Measurements from ENCODE around the gene NTRK3.

Gene NTRK3

DNA sequence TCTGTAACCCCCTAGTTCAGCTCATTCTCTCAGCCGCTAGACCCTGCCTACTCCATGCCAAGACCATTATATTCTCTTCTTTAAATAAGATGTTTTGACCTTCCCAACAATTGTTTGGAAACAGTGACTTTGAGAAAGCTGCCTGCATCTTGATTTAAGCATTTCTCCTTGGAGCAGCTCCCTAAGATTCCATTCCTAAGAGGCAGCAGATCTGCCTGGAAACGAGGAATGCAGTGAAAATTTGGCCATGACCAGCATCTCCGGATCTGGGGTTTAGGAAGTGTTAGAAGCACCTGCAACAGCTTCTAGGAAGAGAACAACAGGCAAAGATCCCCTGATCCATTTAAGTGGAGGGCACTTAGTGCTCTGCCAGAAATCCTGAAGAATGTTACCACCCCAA, 235.7 kb downstream of the NTRK3 start:
- DNase-seq, result no peak

GRCh38 chr15:88019656-88020055, 236.9 kb downstream of the NTRK3 start:
- no peak for DNase-seq

GRCh38 chr15:88018869-88019641, 237.5 kb downstream of the NTRK3 start:
- peak; percentile 67 for DNase-seq

- DNase-seq, result peak; percentile 60
Measured at GRCh38 chr15:88017753-88018152, 238.8 kb downstream of the NTRK3 start.

GRCh38 chr15:88016406-88016805, 240.1 kb downstream of the NTRK3 start:
- DNase-seq, result no peak

- no peak for DNase-seq
Measured at GRCh38 chr15:88015228-88015860, 241.2 kb downstream of the NTRK3 start.

DNA sequence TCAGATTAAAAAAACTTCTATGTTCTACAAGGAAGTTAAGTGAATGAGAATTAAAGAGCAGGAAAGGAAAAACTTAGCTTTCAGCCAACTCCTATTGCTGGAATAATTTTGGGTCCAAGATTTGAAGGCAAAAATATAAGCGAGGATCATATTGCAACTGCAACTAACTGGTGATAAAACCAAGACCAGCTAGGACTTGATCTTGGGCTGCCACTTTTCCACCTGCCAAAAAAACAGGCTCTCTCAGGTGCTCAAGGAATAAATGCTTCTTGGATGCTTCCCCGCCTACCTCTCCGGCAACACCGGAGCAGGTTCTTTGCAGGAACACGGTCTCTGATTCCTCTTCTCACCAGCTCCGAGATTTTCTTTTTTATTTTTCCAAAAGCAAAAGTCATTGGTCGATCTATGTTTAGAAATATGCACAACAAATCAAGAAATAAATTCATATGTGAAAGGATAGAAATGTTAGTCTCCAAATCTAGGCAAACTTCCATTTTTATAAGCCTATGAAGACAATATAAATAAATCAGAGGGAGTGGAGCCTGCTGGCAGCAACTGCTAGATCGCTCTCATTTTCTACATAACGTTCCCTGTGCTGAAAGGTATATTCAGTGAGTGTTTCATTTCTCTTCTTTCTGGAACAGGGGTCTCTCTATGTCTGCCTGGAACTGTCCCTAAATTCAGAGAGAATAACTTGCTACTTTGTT, 241.9 kb downstream of the NTRK3 start:
- no peak for DNase-seq

- no peak for DNase-seq
Measured at GRCh38 chr15:88013111-88013510, 243.4 kb downstream of the NTRK3 start.

- no peak for DNase-seq
Measured at GRCh38 chr15:88012688-88013087, 243.9 kb downstream of the NTRK3 start.

GRCh38 chr15:88012233-88012632, 244.3 kb downstream of the NTRK3 start:
- DNase-seq, result no peak

DNA sequence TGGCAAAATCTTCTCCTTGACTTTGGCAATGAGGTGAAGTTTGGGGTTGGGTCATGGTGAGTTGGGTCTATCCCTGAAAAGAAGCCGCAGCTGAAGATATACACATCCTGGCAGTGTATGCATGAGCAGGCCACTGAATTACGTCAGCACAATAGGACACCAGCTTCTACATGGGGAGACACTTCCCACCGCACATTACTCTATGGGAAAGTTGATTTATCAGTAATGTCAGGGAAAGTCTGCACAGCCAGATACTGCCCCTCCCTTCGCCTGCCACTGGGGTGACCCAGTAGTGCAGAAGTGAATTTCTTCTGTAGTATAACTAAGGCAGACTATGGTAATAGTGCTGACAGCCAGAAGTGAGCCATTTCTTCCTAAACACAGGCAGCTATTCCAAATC, 245.0 kb downstream of the NTRK3 start:
- no peak for DNase-seq

GRCh38 chr15:88006146-88006545, 250.4 kb downstream of the NTRK3 start:
- peak; percentile 43 for DNase-seq

- no peak for DNase-seq
Measured at GRCh38 chr15:88004399-88004798, 252.1 kb downstream of the NTRK3 start.

DNA sequence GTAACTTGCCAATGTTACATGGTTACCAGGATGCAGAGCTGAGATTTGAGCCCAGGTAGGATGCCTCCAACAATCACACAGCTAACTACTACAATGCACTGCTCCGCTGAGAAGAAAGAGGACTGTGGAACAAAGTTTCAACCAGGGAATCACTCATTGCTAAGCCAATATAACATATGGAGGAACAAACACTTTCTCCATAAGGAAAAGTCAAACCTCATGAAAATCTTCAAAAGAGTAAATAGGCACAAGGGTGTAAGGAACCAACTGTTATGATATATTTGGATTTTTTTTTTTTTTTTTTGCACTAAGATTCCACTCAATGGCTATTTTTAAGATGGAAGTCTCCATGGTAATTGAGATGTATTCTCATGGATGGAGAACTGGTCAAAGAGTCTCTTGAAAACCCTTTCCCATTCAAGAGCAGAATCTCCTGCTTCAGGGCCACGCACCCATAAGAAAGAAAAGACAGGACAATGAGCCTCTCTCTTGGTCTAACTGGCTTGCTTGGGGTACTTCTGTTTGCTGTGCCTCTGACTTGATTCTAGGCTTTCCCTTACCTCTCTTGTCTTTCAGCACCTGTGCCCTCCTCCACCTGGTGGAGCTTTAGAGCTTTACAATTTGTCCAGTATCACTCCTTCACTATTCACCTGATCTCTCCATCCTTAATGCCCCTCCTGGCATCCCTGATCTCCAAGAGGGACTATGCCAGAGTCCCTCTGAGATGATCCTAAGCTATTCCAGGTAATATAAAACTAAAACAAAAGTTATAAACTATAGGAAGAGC, 252.8 kb downstream of the NTRK3 start:
- DNase-seq, result no peak

DNA sequence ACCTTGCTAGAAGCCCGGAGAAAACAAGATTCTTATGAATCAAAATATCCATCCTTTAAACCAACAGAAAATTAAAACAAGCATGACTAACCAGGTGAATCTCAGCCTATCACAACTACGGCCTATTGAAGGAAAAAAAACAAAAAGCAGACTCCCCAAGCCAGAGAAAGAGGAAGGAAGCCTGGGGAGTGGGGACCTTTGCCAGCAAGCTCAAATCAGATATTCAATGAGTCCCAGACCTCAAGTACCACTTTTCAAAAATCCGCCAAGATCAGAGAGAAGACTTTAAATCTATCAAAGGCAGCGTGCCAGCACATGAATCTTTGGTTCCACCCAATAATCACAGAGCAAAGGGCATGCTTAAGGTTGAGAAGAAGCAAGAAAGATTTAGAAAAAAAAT, 253.8 kb downstream of the NTRK3 start:
- DNase-seq, result no peak

DNA sequence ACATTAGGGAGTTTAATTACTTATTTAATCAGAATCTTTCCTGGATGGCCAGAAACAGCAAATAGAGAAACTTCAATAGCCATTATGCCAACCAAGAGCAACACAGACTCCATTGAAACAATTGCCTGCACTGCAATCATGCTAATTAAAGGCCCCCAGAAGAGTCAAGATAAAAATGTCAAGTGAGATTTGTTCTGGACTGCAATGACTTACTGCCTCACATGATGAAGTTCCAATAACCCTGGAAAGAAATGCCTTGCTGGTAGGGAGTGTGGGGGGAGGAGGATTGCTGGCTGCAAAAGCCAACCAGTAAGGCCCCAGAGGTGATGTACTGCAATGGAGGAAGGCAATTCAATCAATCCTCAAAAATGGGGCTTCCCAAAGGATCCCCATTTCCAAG, 257.9 kb downstream of the NTRK3 start:
- DNase-seq, result no peak

DNA sequence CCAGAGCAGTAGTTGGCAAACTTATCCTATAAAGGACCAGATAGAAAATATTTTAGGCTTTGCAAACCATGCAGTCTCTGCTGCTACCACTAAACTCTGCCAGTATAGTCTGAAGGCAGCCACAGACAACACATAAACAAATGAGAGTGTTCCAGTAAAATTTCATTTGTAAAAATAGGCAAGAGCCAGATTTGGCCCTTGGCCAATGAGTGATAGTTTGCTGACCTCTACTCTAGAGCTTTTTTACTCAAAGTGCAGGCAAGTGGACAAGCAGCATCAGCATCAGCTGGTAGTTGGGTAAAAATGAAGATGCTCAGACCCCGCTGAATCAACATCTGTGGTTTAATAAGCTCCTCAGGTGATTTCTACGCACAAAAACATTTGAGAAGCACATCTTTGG, 269.8 kb downstream of the NTRK3 start:
- DNase-seq, result no peak

DNA sequence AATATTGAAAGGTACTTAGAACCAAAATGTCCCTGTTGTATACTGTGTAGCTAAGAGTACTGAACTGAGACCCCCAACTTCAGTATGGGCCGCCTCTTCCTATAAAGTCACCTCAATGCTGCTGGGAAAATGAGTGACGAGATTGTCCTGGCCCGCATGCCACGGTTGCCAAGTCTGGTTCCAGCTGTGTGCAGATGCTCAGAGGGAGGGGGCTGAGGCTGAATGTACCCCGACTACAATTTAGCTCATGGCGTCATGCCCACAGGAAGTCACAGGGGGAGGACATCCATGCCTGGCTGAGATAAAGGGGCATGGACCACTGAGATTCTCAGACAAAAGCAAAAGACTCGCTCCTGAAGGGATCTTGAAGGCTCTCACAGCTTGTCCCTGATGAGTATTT, 271.1 kb downstream of the NTRK3 start:
- no peak for DNase-seq

GRCh38 chr15:87981969-87982368, 274.6 kb downstream of the NTRK3 start:
- no peak for DNase-seq

DNA sequence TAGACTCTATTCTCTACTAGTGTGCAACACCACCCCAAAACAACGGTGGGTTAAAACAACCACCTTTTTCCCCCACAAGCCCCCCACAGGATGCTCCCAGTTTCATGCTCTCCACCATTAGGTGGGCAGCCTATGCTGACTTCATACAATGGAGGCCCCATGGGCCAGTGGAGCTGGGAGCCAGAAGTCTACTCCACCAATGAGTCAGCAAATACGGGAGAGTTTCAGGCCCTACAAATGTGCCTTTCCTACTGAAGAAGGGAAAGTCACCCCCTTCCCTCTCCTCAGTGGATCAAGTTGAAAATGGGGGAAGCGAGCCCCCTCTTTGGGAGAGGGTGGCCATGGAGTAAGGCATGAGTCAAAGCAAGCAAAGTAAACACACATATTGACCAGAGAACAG, 278.6 kb downstream of the NTRK3 start:
- no peak for DNase-seq

DNA sequence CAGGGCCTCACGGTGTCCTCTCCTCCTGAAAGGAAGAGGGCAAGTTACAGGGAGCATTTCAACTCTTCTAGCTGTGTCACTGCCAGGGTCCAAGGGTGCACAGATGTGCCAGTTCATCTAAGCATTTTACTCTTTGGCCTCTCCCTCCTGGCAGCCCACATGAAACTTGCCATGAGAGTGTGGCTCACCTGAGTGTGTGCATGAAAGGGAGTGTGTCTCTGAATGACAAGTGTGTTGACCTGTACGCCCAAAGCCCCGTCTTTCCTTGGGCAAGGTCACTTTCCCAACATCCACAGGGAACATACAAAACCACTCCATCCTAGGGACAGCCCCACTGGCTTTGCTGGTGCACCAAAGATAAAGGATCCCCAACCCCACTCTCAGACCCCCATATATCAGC, 280.0 kb downstream of the NTRK3 start:
- DNase-seq, result no peak

DNA sequence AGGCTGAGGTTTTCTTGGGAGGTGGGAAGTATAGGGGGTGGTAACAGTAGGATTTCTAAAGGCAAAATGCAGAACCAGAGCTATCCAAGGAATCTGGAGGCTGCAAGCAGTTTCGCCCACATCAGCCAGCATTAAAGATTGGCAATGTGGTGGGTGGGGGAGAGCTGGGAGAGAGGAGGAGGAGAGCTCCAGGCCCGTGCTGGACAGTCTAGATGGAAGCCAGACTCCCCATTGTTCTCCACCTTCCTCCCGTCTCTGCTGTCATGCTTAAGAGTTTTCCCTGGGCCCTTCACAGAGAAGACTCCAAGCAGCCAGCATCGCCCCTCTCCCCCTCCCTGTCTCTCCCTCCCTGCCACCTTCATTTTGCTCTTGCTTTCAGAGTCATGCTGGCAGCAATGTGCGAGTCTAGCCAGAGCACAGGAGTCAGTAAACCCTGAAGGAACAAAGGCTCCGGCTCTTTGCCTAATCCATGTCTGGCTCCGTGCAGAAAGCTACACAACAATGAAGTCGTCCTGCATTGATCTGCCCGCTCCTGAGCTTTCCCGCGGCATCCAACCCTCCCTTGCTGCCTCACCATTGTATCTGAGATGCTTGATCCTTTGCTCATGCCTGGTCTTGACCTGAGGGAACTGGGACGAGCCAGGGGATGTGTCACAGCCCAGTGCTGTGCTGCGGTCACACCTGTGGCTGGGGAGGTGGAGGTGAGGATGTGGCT, 282.9 kb downstream of the NTRK3 start:
- no peak for DNase-seq

GRCh38 chr15:87971076-87971475, 285.5 kb downstream of the NTRK3 start:
- no peak for DNase-seq

Measured in NCI-H82 (cell line).